ENCODE measurements around the gene BACE1-AS.

BACE1-AS gene

DNA sequence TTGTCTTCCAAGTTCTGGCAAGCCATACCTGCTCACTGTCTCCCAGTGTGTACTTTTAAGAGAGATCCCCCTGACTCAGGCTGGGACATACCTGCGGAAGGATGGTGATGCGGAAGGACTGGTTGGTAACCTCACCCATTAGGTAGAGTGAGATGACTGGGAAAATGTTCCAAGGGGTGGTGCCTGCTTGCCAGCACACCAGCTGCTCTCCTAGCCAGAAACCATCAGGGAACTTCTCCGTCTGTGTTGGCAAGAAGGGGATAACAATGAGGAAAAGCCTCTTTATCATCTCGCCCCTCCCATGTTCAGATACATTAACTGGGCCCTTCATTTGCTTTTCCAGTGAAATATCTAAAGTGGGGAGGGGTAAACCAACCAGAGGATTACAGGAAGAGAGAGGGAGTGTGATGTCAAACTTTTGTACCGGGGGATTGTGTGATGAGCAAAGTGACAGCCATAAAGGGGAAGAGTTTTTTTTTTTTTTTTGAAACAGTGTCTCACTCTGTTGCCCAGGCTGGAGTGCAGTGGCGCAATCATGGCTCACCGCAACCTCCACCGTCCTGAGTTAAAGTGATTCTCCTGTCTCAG is at the start of gene BACE1-AS:
Gene BACE1-AS, plus strand, starts transcription at position 538 of the 588 bp plus-strand sequence.
- no peak for TF ChIP-seq CTCF (conservative IDR thresholded peaks at IDR 0.05; ENCODE audit: control insufficient read depth, insufficient read depth, low read depth, low read length)
- H3K4me3 ChIP-seq (ENCODE audit: control insufficient read depth, low read depth, low read length): no peak within 1 kb of the TSS
- no peak for DNase-seq (ENCODE audit: low read depth)

DNA sequence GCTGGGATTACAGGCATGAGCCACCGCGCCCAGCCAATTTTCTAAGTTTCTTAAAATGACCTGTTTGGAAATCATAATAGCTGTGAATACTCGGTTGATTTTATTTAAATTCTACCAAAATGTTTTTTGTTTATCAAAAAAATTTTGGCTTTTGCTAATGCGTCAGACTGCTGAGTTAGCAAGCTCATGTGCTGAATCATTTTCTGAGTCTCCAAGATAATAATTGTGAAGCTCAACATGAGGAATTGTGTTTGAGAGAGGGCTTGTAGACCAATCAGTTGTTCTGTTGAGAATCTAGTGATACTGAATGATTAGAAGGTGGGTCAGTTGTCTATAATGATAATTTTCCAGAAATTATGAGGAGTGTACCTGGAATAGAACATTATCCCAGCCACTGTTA is 42.8 kb upstream of the BACE1-AS start:
- no peak for TF ChIP-seq CTCF (conservative IDR thresholded peaks at IDR 0.05; ENCODE audit: control insufficient read depth, insufficient read depth, low read depth, low read length)
- no peak overlapping the region for H3K4me3 ChIP-seq (ENCODE audit: control insufficient read depth, low read depth, low read length)
- no peak for DNase-seq (ENCODE audit: low read depth)

DNA sequence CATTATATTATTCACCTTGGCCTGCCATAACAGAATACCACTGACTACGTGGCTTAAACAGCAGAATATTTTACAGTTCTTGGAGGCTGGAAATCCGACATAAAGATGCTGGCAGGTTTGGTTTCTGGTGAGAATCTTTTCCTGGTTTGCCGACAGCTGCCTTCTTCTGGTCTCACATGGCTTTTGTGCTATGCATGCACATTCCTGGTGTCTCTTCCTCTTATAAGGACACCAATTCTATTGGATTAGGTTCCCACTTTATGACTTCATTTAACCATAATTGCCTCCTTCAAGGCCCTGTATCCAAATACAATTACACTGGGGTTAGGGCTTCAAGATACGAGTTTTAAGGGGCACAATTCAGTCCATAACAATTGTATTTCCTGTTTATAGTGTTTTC is 41.6 kb upstream of the BACE1-AS start:
- no peak overlapping the region for H3K4me3 ChIP-seq (ENCODE audit: control insufficient read depth, low read depth, low read length)
- no peak for TF ChIP-seq CTCF (conservative IDR thresholded peaks at IDR 0.05; ENCODE audit: control insufficient read depth, insufficient read depth, low read depth, low read length)
- no peak for DNase-seq (ENCODE audit: low read depth)

DNA sequence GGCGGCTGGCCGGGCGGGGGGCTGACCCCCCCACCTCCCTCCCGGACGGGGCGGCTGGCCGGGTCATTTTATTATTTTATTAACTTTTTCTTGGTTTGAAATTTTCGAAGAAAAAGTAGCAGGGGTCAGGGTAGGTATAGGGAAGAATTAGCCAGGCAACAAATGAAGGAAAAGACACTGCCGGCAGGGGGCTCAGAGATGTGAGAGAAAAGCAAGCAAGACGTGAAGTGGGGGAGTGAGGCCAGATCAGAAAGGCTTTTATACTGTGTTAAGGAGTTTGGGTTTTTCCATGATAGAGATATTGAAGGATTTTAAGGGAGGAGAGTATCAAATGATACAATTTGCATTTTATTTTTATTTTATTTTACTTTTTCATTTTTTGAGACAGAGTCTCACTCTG is 39.6 kb upstream of the BACE1-AS start:
- H3K4me3 ChIP-seq (ENCODE audit: control insufficient read depth, low read depth, low read length): no peak overlapping the region
- peak; percentile 19 for TF ChIP-seq CTCF (conservative IDR thresholded peaks at IDR 0.05; ENCODE audit: control insufficient read depth, insufficient read depth, low read depth, low read length)
- no peak for DNase-seq (ENCODE audit: low read depth)

DNA sequence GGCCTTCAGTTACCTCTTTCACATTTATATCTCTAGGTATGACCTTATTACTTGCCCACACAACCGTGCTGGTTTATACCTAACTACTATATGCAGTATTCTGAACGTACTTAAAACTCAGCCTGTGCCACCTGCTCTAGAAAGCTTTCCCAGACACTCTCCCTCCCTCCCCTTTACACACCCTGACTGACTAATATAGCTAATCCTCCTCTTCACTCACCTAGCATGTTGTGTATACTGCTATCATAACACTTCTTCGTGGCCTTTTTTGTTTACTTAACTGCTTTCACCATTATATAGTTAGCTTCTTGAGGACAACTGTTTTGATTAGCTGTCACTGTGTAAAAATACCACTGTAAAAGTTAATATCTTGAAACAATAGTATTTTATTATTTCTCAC is 35.2 kb upstream of the BACE1-AS start:
- no peak for DNase-seq (ENCODE audit: low read depth)
- TF ChIP-seq CTCF (conservative IDR thresholded peaks at IDR 0.05; ENCODE audit: control insufficient read depth, insufficient read depth, low read depth, low read length): no peak
- no peak overlapping the region for H3K4me3 ChIP-seq (ENCODE audit: control insufficient read depth, low read depth, low read length)

DNA sequence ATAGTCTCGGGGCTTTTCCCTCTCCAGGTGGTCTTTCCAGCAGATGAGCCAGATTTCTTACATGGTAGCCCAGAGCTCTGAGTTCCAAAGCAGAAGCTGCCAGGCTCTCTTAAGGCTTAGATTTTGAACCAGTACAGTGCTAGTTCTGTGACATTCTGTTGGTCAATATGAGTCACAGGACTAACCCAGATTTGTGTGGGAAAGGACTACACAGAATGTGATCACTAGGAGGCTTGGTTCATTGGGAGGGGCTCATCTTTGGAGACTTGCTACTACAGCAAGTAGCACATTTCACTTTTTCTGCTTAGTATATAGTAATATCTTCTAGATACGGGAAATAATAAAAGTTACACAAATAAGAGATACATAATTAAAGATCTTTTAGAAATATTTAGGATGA is 34.6 kb upstream of the BACE1-AS start:
- TF ChIP-seq CTCF (conservative IDR thresholded peaks at IDR 0.05; ENCODE audit: control insufficient read depth, insufficient read depth, low read depth, low read length): no peak
- DNase-seq (ENCODE audit: low read depth): peak; percentile 85

DNA sequence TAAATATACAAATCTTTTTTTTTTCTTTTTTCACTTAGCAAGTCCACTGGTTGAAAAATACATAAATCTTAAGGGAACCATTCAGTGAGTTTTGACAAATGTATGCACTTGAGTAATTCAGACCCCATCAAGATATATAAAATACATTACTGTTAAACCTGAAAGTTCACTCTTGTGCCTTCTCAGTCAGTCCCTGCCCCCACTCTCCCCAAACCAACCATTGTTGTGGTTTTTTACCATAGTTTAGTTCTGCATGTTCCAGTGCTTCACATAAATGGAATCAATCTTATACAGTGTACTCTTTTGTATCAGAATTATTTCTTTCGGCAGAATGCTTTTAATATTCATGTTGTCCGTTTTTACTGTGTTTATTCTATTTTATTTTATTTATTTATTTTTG is 32.6 kb upstream of the BACE1-AS start:
- no peak for DNase-seq (ENCODE audit: low read depth)
- TF ChIP-seq CTCF (conservative IDR thresholded peaks at IDR 0.05; ENCODE audit: control insufficient read depth, insufficient read depth, low read depth, low read length): no peak

More for the DNA sequence above, 34.6 kb upstream of the BACE1-AS start:
- H3K4me3 ChIP-seq (ENCODE audit: control insufficient read depth, low read depth, low read length): no peak overlapping the region

More for the DNA sequence above, 32.6 kb upstream of the BACE1-AS start:
- H3K4me3 ChIP-seq (ENCODE audit: control insufficient read depth, low read depth, low read length): no peak overlapping the region
